Body of pancreas (tissue), 4 donors: ENCODE data around the gene ANKS3.

Experiments used
- CTCF ChIP-seq, 7 experiments: fragments of 450-650 bp in 4 of 7; fragments of 200-600 bp in 3 of 7; sonication (generic) in 3 of 7; IDR thresholded peaks; one replicate each; pipeline ENCODE4 v1.5.1; 2016 to 2019; ENCODE audit warnings: antibody characterized with exemption in 7 of 7
- POLR2A ChIP-seq, 3 donors: fragments of 450-650 bp; IDR thresholded peaks; one replicate each; pipeline ENCODE4 v1.6.1; 2016; ENCODE audit warnings: antibody characterized with exemption in 3 of 3, mild to moderate bottlenecking in 2 of 3

- no peak for TF ChIP-seq CTCF (IDR thresholded peaks at IDR 0.05)
- no peak for TF ChIP-seq POLR2A (IDR thresholded peaks at IDR 0.05)
These were observed 27.2 kb downstream of the ANKS3 start for GRCh38 chr16:4706871-4707270.
